GM19240 (cell line): ENCODE measurements around the gene RGS3.

Source experiments
- DNase-seq: peaks from one replicate; pipeline ENCODE4 v3.0.0; 2011; ENCODE audit warnings: low spot score; ENCODE audit not compliant: insufficient read length

The RGS3 gene

DNA sequence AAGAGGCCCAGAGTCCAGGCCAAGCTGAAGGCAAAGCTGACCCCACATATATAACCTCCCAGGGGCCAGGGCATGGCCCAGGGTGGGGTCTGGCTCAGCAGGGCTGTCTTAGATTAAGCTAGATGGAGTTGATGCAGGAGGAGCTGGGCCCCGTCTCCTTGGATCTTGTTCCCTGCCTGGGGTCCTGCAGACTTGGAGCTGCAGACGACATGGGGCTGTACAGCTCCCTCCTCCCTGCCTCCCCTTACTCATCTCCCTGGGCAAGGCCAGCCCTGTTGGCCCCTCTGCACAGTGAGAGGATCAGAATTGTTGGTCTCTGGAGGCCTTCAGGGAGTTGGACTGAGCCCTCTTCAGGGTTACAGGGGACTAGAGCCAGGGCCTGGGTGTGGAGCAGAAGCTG is 134.9 kb downstream of the RGS3 start:
- DNase-seq: no peak

DNA sequence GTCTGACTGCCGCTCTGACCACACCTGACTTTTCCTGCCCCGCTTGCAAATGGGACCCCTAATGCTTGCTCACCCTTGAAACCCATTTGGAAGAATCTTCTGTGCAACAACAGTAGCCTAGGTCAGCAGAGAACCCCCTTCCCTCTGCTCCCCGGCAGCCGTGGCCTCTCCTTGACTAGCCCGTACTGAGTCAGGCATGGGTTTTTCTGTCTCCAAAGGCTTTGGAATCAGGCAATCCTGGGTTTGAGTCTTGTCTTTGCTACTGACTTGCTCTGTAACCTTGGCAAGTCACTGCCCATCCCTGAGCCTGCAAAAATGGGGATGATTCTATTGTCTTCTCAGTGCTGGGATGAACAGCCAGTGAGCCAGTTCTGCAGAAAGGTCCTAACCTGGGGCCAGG is 135.4 kb downstream of the RGS3 start:
- DNase-seq: no peak

DNA sequence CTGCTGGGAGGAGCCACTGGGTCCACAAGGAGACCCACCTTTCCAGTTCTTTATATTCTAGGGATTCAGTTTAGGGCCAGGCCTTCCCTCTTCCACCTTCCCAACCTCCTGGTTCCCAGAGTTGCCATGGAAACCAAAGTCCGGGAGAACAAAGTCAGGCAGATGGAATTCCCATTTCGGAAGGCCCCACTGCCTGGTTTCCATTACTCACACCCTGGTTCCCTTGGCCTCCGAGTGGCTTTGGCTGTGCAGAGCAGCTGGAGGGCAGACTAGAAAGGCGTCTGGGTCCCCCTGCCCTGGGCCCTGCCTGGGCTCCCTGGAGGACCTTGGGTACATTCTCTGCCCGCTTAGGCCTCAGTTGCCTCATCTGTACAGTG is 136.1 kb downstream of the RGS3 start:
- DNase-seq: no peak

GRCh38 chr9:113600023-113600823 is 136.7 kb downstream of the RGS3 start:
- DNase-seq: no peak

GRCh38 chr9:113600871-113601614 is 137.5 kb downstream of the RGS3 start:
- no peak for DNase-seq

DNA sequence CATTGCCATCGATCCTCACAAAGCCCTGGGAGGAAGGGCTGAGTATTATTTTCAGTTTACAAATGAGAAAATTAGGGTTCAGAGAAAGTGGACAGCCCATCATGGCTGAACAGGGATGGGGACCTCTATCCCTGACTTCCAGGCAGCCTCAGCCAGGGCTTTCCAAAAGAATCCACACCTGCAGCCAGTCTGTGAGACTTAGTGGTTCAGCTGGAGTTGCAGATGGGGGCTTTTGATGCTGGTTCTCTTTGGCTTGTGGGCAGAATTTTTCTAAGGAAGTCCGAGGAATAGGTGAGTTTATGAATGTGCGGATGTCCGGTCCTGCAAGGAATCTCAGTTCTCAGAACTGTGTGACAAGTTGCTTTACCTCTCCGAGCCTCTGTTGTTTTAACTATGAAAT is 138.1 kb downstream of the RGS3 start:
- DNase-seq: no peak

DNA sequence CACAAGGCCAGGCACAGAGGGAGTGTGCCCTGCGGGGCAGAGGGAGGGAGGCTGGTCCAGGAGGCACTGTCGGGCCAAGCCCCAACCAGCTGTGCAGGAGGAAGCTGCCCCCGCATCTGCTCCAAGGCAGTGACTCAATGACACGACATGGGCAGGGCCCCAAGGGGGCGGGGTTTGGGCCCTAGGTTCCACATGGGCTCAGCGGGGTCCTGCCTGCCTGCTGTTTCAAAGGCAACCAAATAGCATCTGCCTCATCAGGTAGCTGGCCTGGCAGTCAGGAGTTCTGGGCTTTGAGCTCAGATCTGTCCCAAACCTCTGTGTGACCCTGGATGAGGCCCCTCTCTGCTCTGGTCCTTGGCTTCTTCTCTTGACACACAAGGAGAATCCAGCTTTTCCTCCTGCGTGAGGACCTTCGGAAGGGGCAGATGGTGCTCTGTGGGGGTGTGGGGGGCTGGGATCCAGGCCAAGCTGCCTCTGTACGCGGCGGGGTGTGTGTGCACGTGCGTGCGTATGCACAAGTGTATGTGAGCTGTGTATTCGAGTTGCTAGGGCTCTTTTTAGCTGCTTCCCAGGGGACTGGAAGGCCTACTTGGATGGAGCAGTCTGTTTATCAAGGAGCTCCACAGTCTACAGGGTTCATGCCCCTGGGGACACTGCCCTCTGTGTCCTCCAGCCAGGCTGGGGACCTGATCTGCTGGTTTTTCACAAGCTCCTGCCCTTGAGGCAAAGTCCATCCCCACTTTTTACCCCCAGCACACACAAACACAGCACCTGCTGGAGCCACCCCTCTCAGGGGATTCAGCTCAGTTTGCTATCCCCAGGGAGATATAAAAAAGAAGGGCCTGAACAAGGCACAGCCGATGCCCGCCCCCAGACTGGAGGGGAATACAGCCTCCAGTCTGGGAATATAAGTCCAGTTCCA is 138.9 kb downstream of the RGS3 start:
- peak; percentile 57 for DNase-seq

DNA sequence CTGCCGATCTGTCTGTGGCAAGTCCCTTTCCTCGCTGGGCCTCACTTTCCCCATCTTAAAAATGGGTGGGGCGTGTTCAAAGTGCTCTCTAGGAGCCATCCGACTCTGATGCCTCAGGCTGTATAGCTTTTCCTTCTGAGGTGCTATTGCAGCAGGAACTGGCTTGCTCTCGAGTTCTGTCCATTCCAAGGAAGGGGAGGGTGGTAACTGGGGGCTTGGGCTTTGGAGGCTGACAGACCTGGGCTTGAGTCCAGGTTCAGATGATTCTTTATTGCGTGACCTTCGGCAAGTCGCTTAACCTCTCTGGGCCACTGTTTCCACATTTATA is 139.5 kb downstream of the RGS3 start:
- no peak for DNase-seq

DNA sequence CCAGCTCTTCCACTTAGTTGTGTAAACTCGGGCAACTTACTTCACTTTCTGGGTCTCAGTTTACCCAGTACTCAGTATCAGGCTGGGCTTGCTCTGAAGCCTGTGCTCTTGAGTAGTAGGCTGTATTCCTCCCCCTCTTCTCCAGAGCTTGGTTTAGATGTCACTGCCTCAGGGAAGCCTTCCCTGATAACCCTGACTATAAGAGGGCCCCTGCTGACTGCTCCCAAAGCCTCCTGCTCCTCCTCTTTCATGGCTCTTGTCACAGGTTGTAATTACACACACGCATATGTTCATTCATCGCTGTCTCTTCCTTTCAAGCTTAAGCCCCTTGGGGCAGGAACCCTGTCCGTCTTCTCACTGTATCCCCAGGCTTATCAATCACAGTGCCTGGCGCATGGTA is 140.2 kb downstream of the RGS3 start:
- no peak for DNase-seq

- DNase-seq: no peak
These were observed 140.9 kb downstream of the RGS3 start for GRCh38 chr9:113604393-113604792.

DNA sequence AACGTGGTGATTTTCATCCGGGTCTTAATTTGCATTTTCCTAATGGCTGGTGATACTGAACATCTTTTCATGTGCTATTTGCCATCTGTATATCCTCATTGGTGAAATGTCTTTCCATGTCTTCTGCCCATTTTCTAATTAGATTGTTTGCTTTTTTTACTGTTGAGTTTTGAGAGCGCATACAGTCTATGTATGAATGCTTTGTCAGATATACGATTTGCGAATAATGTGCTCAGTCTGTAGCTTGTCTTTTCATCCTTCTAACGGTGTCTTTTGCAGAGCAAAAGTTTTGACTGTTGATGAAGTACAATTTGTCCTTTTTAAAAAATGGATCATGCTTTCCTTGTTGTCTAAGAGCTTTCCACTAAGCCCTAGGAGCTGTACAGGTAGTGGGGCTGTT is 143.0 kb downstream of the RGS3 start:
- DNase-seq: no peak

DNA sequence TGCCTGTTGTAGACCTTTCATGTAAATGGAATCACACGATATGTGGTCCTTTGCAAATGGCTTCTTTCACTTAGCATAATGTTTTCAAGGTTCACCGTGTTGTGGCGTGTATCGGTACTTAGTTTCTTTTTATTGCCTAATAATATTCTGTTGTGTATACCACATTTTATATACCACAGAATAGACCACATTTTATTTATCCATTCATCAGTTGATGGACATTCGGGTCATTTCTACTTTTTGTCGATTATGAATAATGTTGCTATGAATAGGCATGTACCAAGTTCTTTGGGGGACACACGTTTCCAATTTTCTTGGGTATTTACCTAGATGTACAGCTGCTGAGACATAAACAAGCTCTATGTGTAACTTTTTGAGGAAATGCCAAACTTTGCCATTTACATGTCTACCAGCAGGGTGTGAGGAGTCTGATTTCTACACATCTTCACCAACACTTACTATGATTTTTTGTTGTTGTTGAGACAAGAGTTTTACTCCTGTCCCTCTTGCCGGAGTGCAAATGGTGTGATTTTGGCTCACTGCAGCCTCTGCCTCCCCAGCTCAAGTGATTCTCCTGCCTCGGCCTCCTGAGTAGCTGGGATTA is 144.7 kb downstream of the RGS3 start:
- no peak for DNase-seq

DNA sequence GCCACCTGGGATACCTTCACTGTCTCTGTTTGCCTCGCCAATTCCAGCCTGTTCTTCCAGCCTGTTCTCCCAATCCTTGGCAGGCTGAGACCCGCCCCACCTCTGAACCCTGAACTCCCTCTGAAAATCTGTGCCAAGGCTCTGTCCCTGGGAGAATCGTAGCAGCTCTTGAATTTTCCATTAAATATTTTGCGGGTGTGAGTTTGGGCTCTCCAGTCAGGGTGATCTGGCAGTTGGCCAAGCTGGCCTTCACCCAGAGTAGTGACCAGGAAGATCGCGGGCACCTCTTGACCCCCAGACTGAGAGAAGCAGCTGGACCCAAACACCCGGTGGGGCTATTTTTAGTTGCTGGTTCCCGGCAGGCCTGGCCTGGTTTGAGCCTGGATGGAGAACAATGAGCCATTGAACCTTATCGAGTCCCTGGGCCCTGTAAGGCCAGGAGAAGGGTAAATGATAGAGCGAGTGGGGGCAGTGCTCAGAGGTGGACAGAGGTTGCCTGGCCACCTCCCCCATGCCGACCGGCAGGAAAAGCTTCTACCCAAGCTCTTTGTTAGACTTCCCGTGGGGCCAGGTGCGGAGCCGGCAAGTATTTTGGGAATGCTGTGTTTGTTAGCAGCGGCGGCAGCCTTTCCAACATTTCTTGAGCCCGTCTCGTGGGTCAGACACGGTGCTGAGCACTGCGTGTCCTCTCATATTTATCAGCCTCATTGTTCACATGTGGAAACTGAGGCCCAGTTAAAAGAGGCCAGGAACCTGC is 146.2 kb downstream of the RGS3 start:
- DNase-seq: no peak

- no peak for DNase-seq
These were observed 148.1 kb downstream of the RGS3 start for GRCh38 chr9:113611461-113612215.

GRCh38 chr9:113612216-113612747 is 148.8 kb downstream of the RGS3 start:
- no peak for DNase-seq

DNA sequence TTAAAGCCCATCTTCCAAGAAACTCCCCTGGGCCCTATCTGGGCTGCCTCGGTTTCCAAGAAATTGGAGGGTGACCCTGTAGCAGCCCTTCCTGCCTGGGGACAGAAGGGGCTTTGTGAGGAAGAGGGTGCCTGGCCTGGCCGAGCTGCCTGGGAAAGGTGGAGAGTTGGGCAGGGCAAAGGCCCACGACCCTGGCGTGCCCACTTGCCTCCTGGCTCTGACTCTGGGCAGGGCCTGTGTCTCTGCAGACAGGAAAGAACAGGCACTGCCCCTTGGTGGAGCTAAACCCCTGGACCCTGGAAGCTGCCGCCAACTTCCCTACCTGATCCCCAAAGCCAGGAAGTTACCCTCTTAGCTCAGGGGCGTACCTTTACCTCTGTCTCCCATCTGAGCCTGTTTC is 149.3 kb downstream of the RGS3 start:
- no peak for DNase-seq

DNA sequence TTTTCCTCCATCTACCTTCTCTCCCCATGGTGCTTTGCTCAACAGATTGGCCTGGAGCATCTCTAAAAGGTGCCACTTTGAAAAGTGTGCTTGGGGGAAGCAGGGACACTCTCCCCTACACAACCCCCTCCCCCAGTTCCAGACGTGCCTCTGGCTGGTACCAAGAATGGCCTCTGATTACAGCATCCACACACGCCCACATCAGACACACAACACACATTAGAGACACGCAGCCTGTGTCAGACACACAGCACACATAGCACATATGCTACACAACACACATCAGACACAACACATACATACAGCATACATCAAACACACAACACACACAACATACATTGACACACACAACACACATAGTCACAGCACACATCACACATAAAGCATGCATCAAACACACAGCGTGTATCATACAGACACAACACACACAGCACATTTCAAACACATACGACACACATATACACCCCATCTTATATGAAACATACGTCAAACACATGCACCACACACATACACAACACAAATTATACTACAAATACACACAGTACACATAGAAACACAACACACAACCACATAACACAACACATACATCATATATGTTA is 150.4 kb downstream of the RGS3 start:
- DNase-seq: no peak

GRCh38 chr9:113614843-113615648 is 151.5 kb downstream of the RGS3 start:
- DNase-seq: no peak

GRCh38 chr9:113616116-113616515 is 152.6 kb downstream of the RGS3 start:
- DNase-seq: no peak
